Pons (tissue), 1 donor: ENCODE data around the gene USP14.
A peak's percentile ranks its signal among the peaks of the same experiment; 100 is the strongest.

ENCODE experiments used
- DNase-seq: peaks from one replicate; pipeline ENCODE4 v3.0.0-alpha.2; 2016; ENCODE audit warnings: low spot score

The USP14 gene

GRCh38 chr18:159933-160332, 1.6 kb downstream of the USP14 start:
- DNase-seq, result no peak

- no peak for DNase-seq
Observed at GRCh38 chr18:160831-161570, 2.6 kb downstream of the USP14 start.

- no peak for DNase-seq
Observed at GRCh38 chr18:172361-172760, 14.0 kb downstream of the USP14 start.

- no peak for DNase-seq
Observed at GRCh38 chr18:179499-179898, 21.1 kb downstream of the USP14 start.

- DNase-seq, result no peak
Observed at GRCh38 chr18:181711-182110, 23.4 kb downstream of the USP14 start.

- DNase-seq, result no peak
Observed at GRCh38 chr18:183769-184168, 25.4 kb downstream of the USP14 start.

GRCh38 chr18:189254-189653, 30.9 kb downstream of the USP14 start:
- no peak for DNase-seq

GRCh38 chr18:191725-192124, 33.4 kb downstream of the USP14 start:
- DNase-seq, result no peak

- DNase-seq, result no peak
Observed at GRCh38 chr18:192801-193200, 34.4 kb downstream of the USP14 start.

GRCh38 chr18:195651-196050, 37.3 kb downstream of the USP14 start:
- DNase-seq, result peak; percentile 91

- no peak for DNase-seq
Observed at GRCh38 chr18:199214-199613, 40.9 kb downstream of the USP14 start.

GRCh38 chr18:199768-200167, 41.4 kb downstream of the USP14 start:
- no peak for DNase-seq

GRCh38 chr18:210075-210474, 51.7 kb downstream of the USP14 start:
- no peak for DNase-seq

GRCh38 chr18:210733-211132, 52.4 kb downstream of the USP14 start:
- no peak for DNase-seq

GRCh38 chr18:211582-211981, 53.2 kb downstream of the USP14 start:
- no peak for DNase-seq

- no peak for DNase-seq
Observed at GRCh38 chr18:212780-213179, 54.4 kb downstream of the USP14 start.

GRCh38 chr18:213505-213904, 55.1 kb downstream of the USP14 start:
- no peak for DNase-seq

- DNase-seq, result peak; percentile 67
Observed at GRCh38 chr18:213966-214365, 55.6 kb downstream of the USP14 start.

- no peak for DNase-seq
Observed at GRCh38 chr18:215448-216010, 57.2 kb downstream of the USP14 start.

GRCh38 chr18:217532-218336, 59.4 kb downstream of the USP14 start:
- no peak for DNase-seq

- DNase-seq, result no peak
Observed at GRCh38 chr18:220708-221107, 62.4 kb downstream of the USP14 start.

GRCh38 chr18:225745-226144, 67.4 kb downstream of the USP14 start:
- DNase-seq, result no peak

- no peak for DNase-seq
Observed at GRCh38 chr18:227374-227773, 69.0 kb downstream of the USP14 start.
